Endothelial cell of umbilical vein (primary cell): ENCODE measurements around the gene AZU1. TPM values are rescaled to one million over a fixed set of nuclear protein-coding genes. Genes with fewer than 3 reads are reported as not detected.
"Not testable (repeated sequence)": the region's sequence is repeated elsewhere in the genome, so short reads cannot be mapped to it uniquely, and the experiment has no call there.

Experiments used
- BruUV-seq: library from RNA; stranded (reverse); fragments of 400-500 nt; replicated peaks from 2 replicates; lab custom pipeline; 2021; lab: Mats Ljungman, UMichigan
- CTCF ChIA-PET: fragments of 300-600, 350-600 bp; sonication (Branson Sonifier 250); formaldehyde crosslinking; loops from one replicate; lab custom pipeline; 2021; ENCODE audit warnings: antibody characterized with exemption, inconsistent platforms; lab: Charles Lee
- POLR2A ChIA-PET: fragments of 300-600, 350-600 bp; sonication (Branson Sonifier 250); formaldehyde crosslinking; loops from one replicate; lab custom pipeline; 2021; ENCODE audit warnings: antibody characterized with exemption, inconsistent platforms; lab: Charles Lee
- DNase-seq: peaks from one replicate; pipeline ENCODE4 v3.0.0-alpha.2; 2011; ENCODE audit warnings: low read depth, low spot score
- FAIRE-seq: peaks from 2 replicates; lab custom pipeline; 2011; peaks lifted over from hg19 to GRCh38; lab: Jason Lieb, UNC
- H2AFZ ChIP-seq: 2 replicates; pipeline ENCODE4 v1.6.0; 2012; ENCODE audit warnings: low read depth, low read length, control low read depth, inconsistent platforms
- H3K27ac ChIP-seq: 2 replicates; pipeline ENCODE4 v1.5.1; 2011; ENCODE audit warnings: low read depth, mild to moderate bottlenecking, control low read depth, low read length, moderate library complexity; ENCODE audit not compliant: insufficient read depth
- H3K27me3 ChIP-seq, 2 experiments: 2 replicates each; pipeline versions ENCODE4 v1.6.0 to v1.6.1; 2011; ENCODE audit warnings: low read length in 2 of 2, mixed read lengths in 1 of 2; ENCODE audit not compliant: control insufficient read depth in 2 of 2, insufficient read depth in 2 of 2
- H3K36me3 ChIP-seq, 2 experiments: 2 replicates in 1 of 2; 3 replicates in 1 of 2; pipeline ENCODE4 v1.5.1; 2011; ENCODE audit warnings: low read length in 2 of 2, mild to moderate bottlenecking in 1 of 2, moderate library complexity in 1 of 2; ENCODE audit not compliant: control insufficient read depth in 2 of 2, insufficient read depth in 2 of 2; ENCODE audit errors: extremely low read depth in 1 of 2
- H3K4me1 ChIP-seq: 3 replicates; pipeline ENCODE4 v1.5.1; 2011; ENCODE audit warnings: mild to moderate bottlenecking, low read length; ENCODE audit not compliant: control insufficient read depth, insufficient read depth; ENCODE audit errors: extremely low read depth
- H3K4me2 ChIP-seq: 2 replicates; pipeline ENCODE4 v1.6.1; 2011; ENCODE audit warnings: low read length, control low read depth, mixed read lengths; ENCODE audit not compliant: insufficient read depth
- H3K4me3 ChIP-seq, 3 experiments: fragments of 200-600 bp in 1 of 3; sonication (generic), shearing (Covaris generic) in 1 of 3; replicated peaks in 1 of 3; 2 replicates each; pipeline ENCODE4 v1.5.1; 2011 to 2016; ENCODE audit warnings: control low read depth in 3 of 3, low read length in 3 of 3, mild to moderate bottlenecking in 2 of 3, inconsistent platforms in 1 of 3, low read depth in 1 of 3, moderate library complexity in 1 of 3; ENCODE audit not compliant: insufficient read depth in 1 of 3
- H3K79me2 ChIP-seq: 2 replicates; pipeline ENCODE4 v1.6.0; 2012; ENCODE audit warnings: low read length, inconsistent platforms; ENCODE audit not compliant: control insufficient read depth, insufficient read depth
- H3K9ac ChIP-seq: replicated peaks from 2 replicates; pipeline ENCODE3; 2011; ENCODE audit warnings: low read length, control low read depth; ENCODE audit not compliant: insufficient read depth; ENCODE audit errors: extremely low read depth
- H3K9me1 ChIP-seq: replicated peaks from 3 replicates; pipeline ENCODE4 v1.6.0; 2011; ENCODE audit warnings: mild to moderate bottlenecking, low read length; ENCODE audit not compliant: control insufficient read depth, insufficient read depth; ENCODE audit errors: extremely low read depth
- H3K9me3 ChIP-seq: replicated peaks from 2 replicates; pipeline ENCODE4 v1.5.1; 2012; ENCODE audit warnings: low read length, inconsistent platforms; ENCODE audit not compliant: control insufficient read depth, insufficient read depth
- H4K20me1 ChIP-seq: replicated peaks from 2 replicates; pipeline ENCODE3; 2011; ENCODE audit warnings: mild to moderate bottlenecking, low read length; ENCODE audit not compliant: control insufficient read depth, insufficient read depth; ENCODE audit errors: extremely low read depth
- EZH2 ChIP-seq: IDR thresholded peaks from 2 replicates; pipeline ENCODE4 v1.6.1; 2012; ENCODE audit warnings: borderline replicate concordance, low read depth, mild to moderate bottlenecking, moderate library complexity, low read length, inconsistent platforms; ENCODE audit not compliant: severe bottlenecking
- FOS ChIP-seq: IDR thresholded peaks from 2 replicates; pipeline ENCODE4 v1.6.1; 2011; ENCODE audit warnings: mild to moderate bottlenecking, low read length, moderate library complexity, borderline replicate concordance; ENCODE audit not compliant: insufficient read depth
- GATA2 ChIP-seq: IDR thresholded peaks from 2 replicates; pipeline ENCODE4 v1.7.0; 2011; ENCODE audit warnings: low read depth, mild to moderate bottlenecking, moderate library complexity, mixed read lengths, low read length; ENCODE audit not compliant: insufficient read length, insufficient read depth
- JUN ChIP-seq: IDR thresholded peaks from 2 replicates; pipeline ENCODE4 v1.6.1; 2011; ENCODE audit warnings: borderline replicate concordance, low read depth; ENCODE audit not compliant: insufficient read length, insufficient read depth
- MYC ChIP-seq: IDR thresholded peaks from one replicate; pipeline ENCODE4 v1.6.1; 2011; ENCODE audit warnings: mild to moderate bottlenecking, low read depth, low read length
- POLR2A ChIP-seq: IDR thresholded peaks from 2 replicates; pipeline ENCODE4 v1.6.1; 2012; ENCODE audit warnings: low read depth, mild to moderate bottlenecking, control low read depth, low read length
- POLR2AphosphoS5 ChIP-seq: IDR thresholded peaks from 2 replicates; pipeline ENCODE4 v1.6.1; 2012; ENCODE audit warnings: low read depth, mild to moderate bottlenecking, control low read depth, low read length, moderate library complexity; ENCODE audit not compliant: insufficient read depth
- dilution Hi-C: fragments of 300-500 bp; cut with MboI; formaldehyde crosslinking; loops from one replicate; pipeline ENCODE4 v1.15.0; 2019; ENCODE audit warnings: low sequenced_read_pairs; ENCODE audit not compliant: extremely low pct_ligation_motif_present
- intact Hi-C: fragments of 100-400 bp; cut with micrococcal nuclease; formaldehyde crosslinking; loops from one replicate; pipeline ENCODE4 v1.10.0; 2022
- polyA plus RNA-seq, 4 experiments: library from polyadenylated mRNA; depleted of rRNA in 3 of 4; stranded (reverse) in 3 of 4; unstranded in 1 of 4; fragments of >200 nt; gene quantifications; 2 replicates each; pipeline versions ENCODE4 v1.2.1 to v1.2.3, GENCODE V29; 2011 to 2012; ENCODE audit warnings: missing spikeins in 1 of 4
- total RNA-seq: library from RNA; stranded (reverse); gene quantifications from 2 replicates; pipeline ENCODE4 v1.2.3, GENCODE V29; 2021
- TF ChIP-seq, protein P1 (sequence below), 2 donors: IDR thresholded peaks; 1 replicate in 1 of 2; 2 replicates in 1 of 2; pipeline ENCODE4 v1.5.1; 2011; ENCODE audit warnings: low read length in 2 of 2, mild to moderate bottlenecking in 2 of 2, moderate library complexity in 2 of 2, control low read depth in 1 of 2, inconsistent platforms in 1 of 2, low read depth in 1 of 2; ENCODE audit not compliant: insufficient read depth in 1 of 2; ENCODE audit errors: extremely low read depth in 1 of 2
- TF ChIP-seq, protein P2 (sequence below): IDR thresholded peaks from 2 replicates; pipeline ENCODE4 v1.6.1; 2011; ENCODE audit not compliant: insufficient read depth, insufficient read length

Gene AZU1
- total and polyA plus RNA-seq, 2 donors (not counting 3 experiments of a cell fraction or from before 2014, with no cell fraction given): 0.12 TPM; not detected in 1

DNA sequence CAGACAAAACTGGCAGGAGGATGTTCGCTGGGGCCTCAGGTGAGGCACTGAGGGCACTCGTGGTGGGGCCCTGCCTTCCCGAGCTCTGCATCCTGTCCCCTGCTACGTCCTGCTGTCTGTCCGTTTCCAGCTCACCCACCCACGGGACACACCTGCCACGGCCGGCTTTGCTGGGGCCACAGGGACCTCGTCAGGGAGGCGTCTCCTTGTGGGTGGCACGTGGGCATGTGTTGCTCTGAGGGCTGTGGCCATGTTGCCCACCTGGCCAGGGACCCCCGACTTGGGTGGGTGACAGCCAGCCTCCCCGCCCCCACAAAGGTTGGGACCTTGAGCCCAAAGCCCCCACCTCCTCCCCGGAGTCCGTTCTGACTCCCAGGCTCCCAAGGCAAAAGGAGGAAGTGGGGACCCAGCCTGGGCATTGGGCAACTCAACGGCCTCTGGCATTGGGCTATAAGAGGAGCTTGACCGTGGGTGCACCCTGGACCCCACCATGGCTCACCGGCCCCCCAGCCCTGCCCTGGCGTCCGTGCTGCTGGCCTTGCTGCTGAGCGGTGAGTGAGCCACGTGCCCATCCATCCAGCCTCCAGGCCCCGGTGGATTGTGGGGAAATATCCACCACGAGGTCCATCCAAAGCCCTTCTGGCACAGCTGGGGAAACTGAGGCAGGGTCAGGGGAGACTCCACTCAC is 13.0 kb downstream of the AZU1 start, which contains the start of gene PRTN3:
Gene PRTN3 (plus strand): TSS at position 481 of the 688 bp plus-strand sequence. CDS start 10 bp downstream, at position 491.
- Histone ChIP-seq H3K79me2 (no peaks in the 10 kb centered on the region), H3K9me3 (no peaks in the 10 kb centered on the region), H3K27me3 (peaks cover 0 to 6% of the 10 kb centered on the region in 2 experiments), H3K4me1 (no peaks in the 10 kb centered on the region), H3K9me1 (no peaks in the 10 kb centered on the region), H2AFZ (no peak within 1 kb of the TSS), H3K4me3 (no peak within 1 kb of the TSS), H3K36me3 (no peaks in the 10 kb centered on the region), H3K9ac (no peak within 1 kb of the TSS), H3K4me2 (no peak within 1 kb of the TSS), H4K20me1 (no peaks in the 10 kb centered on the region), H3K27ac (no peak within 1 kb of the TSS)
- DNase-seq (no peak), FAIRE-seq (no peak)
- intact Hi-C loops (no loop called here), dilution Hi-C loops (no loop called here)
- POLR2A ChIA-PET: no interaction called here
- CTCF ChIA-PET: interaction anchor here (0.7 to 1.3 kb wide), 2 partner anchors 22 to 71 kb away, joined by 3 read pairs; no protein-coding TSS in a partner anchor
- TF ChIP-seq POLR2A: no peak
- TF ChIP-seq EZH2: no peak
- TF ChIP-seq POLR2AphosphoS5: no peak
- TF ChIP-seq, protein P1, sequence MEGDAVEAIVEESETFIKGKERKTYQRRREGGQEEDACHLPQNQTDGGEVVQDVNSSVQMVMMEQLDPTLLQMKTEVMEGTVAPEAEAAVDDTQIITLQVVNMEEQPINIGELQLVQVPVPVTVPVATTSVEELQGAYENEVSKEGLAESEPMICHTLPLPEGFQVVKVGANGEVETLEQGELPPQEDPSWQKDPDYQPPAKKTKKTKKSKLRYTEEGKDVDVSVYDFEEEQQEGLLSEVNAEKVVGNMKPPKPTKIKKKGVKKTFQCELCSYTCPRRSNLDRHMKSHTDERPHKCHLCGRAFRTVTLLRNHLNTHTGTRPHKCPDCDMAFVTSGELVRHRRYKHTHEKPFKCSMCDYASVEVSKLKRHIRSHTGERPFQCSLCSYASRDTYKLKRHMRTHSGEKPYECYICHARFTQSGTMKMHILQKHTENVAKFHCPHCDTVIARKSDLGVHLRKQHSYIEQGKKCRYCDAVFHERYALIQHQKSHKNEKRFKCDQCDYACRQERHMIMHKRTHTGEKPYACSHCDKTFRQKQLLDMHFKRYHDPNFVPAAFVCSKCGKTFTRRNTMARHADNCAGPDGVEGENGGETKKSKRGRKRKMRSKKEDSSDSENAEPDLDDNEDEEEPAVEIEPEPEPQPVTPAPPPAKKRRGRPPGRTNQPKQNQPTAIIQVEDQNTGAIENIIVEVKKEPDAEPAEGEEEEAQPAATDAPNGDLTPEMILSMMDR (IDR thresholded peaks at IDR 0.05; ENCODE audit: extremely low read depth in 1 of 2, insufficient read depth in 1 of 2, low read depth in 1 of 2, low read length in 2 of 2): no peak
- TF ChIP-seq, protein P2, sequence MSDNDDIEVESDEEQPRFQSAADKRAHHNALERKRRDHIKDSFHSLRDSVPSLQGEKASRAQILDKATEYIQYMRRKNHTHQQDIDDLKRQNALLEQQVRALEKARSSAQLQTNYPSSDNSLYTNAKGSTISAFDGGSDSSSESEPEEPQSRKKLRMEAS: no peak
- TF ChIP-seq JUN: no peak
- TF ChIP-seq GATA2: no peak
- no peak for TF ChIP-seq FOS
- no peak for TF ChIP-seq MYC
- BruUV-seq: no TSS peak

DNA sequence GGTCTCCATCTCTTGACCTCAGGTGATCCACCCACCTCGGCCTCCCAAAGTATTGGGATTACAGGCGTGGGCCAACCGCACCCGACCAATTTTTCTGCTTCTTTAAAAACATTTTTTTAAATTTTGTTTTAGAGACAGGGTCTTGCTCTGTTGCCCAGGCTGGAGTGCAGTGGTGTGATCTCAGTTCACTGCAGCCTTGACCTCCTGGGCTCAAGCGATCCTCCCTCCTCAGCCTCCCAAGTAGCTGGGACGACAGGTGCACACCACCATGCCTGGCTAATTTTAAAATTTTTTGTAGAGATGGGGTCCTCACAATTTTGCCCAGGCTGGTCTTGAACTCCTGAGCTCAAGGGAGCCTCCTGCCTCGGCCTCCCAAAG is 15.2 kb downstream of the AZU1 start:
- H3K27ac ChIP-seq, BruUV-seq, CTCF ChIA-PET, H3K79me2 ChIP-seq, H3K4me2 ChIP-seq, POLR2A ChIA-PET, H3K4me1 ChIP-seq, H3K4me3 ChIP-seq, H3K9me1 ChIP-seq, intact Hi-C loops, H3K36me3 ChIP-seq, H2AFZ ChIP-seq, H3K9ac ChIP-seq, H3K9me3 ChIP-seq, dilution Hi-C loops, FAIRE-seq, H3K27me3 ChIP-seq, H4K20me1 ChIP-seq, DNase-seq: not testable (repeated sequence)
